Trophoblast cell (in vitro differentiated cells and primary cell): ENCODE data around the gene EPHX1.

Experiments
- DNase-seq, 2 donors: peaks; one replicate each; pipeline ENCODE4 v3.0.0-alpha.2; 2016
- H2AFZ ChIP-seq: 2 replicates; pipeline ENCODE4 v1.6.1; 2013; ENCODE audit warnings: low read length, moderate library complexity, mild to moderate bottlenecking; ENCODE audit not compliant: insufficient read depth, poor library complexity
- H2AK5ac ChIP-seq: 2 replicates; pipeline ENCODE4 v1.6.1; 2013; ENCODE audit warnings: mild to moderate bottlenecking, low read length
- H2BK120ac ChIP-seq: 2 replicates; pipeline ENCODE4 v1.6.1; 2013; ENCODE audit warnings: low read length, mild to moderate bottlenecking, moderate library complexity; ENCODE audit not compliant: insufficient read depth, poor library complexity
- H2BK12ac ChIP-seq: 2 replicates; pipeline ENCODE4 v1.6.1; 2013; ENCODE audit warnings: mild to moderate bottlenecking, low read length, moderate library complexity
- H2BK5ac ChIP-seq: 2 replicates; pipeline ENCODE4 v1.6.1; 2013; ENCODE audit warnings: low read length, low read depth, moderate library complexity, mild to moderate bottlenecking; ENCODE audit not compliant: poor library complexity
- H3K14ac ChIP-seq: 2 replicates; pipeline ENCODE4 v1.6.1; 2013; ENCODE audit warnings: mild to moderate bottlenecking, low read length
- H3K18ac ChIP-seq: 2 replicates; pipeline ENCODE4 v1.6.1; 2013; ENCODE audit warnings: mild to moderate bottlenecking, low read length
- H3K23ac ChIP-seq: 2 replicates; pipeline ENCODE4 v1.6.1; 2013; ENCODE audit warnings: low read length
- H3K27ac ChIP-seq: 2 replicates; pipeline ENCODE4 v1.5.1; 2013; ENCODE audit warnings: low read depth, mild to moderate bottlenecking, inconsistent platforms, low read length, moderate library complexity
- H3K27me3 ChIP-seq: 2 replicates; pipeline ENCODE4 v1.6.1; 2013; ENCODE audit warnings: inconsistent platforms, mild to moderate bottlenecking, low read length, moderate library complexity; ENCODE audit not compliant: insufficient read depth
- H3K36me3 ChIP-seq, 2 experiments: 1 replicate in 1 of 2; 2 replicates in 1 of 2; pipeline ENCODE4 v1.6.1; 2013; ENCODE audit warnings: low read length in 2 of 2, mild to moderate bottlenecking in 2 of 2, moderate library complexity in 1 of 2; ENCODE audit not compliant: insufficient read depth in 2 of 2, control insufficient read depth in 1 of 2
- H3K4ac ChIP-seq: 2 replicates; pipeline ENCODE4 v1.6.1; 2013; ENCODE audit warnings: low read depth, mild to moderate bottlenecking, low read length, moderate library complexity
- H3K4me1 ChIP-seq, 2 experiments: 1 replicate in 1 of 2; 2 replicates in 1 of 2; pipeline ENCODE4 v1.6.1; 2013; ENCODE audit warnings: low read length in 2 of 2, mild to moderate bottlenecking in 2 of 2, moderate library complexity in 1 of 2; ENCODE audit not compliant: insufficient read depth in 2 of 2, control insufficient read depth in 1 of 2
- H3K4me2 ChIP-seq: 2 replicates; pipeline ENCODE4 v1.6.1; 2013; ENCODE audit warnings: inconsistent platforms, mild to moderate bottlenecking, low read length, moderate library complexity
- H3K4me3 ChIP-seq: 2 replicates; pipeline ENCODE4 v1.5.1; 2013; ENCODE audit warnings: mild to moderate bottlenecking, low read depth, low read length, inconsistent platforms
- H3K79me1 ChIP-seq: one replicate; pipeline ENCODE4 v1.6.1; 2013; ENCODE audit warnings: low read length
- H3K79me2 ChIP-seq: 2 replicates; pipeline ENCODE4 v1.6.1; 2013; ENCODE audit warnings: low read length, mild to moderate bottlenecking; ENCODE audit not compliant: control insufficient read depth, insufficient read depth, poor library complexity
- H3K9ac ChIP-seq: 2 replicates; pipeline ENCODE4 v1.6.1; 2013; ENCODE audit warnings: mild to moderate bottlenecking, low read length
- H3K9me3 ChIP-seq: 2 replicates; pipeline ENCODE4 v1.6.1; 2013; ENCODE audit warnings: low read depth, mild to moderate bottlenecking, control low read depth, inconsistent platforms, low read length; ENCODE audit not compliant: insufficient read depth
- H4K12ac ChIP-seq: 2 replicates; pipeline ENCODE4 v1.6.1; 2013; ENCODE audit warnings: low read depth, mild to moderate bottlenecking, low read length, moderate library complexity
- H4K8ac ChIP-seq: 2 replicates; pipeline ENCODE4 v1.6.1; 2013; ENCODE audit warnings: low read depth, mild to moderate bottlenecking, low read length, moderate library complexity
- H4K91ac ChIP-seq: one replicate; pipeline ENCODE4 v1.6.1; 2013; ENCODE audit warnings: low read depth, mild to moderate bottlenecking, low read length, moderate library complexity
- WGBS: extraction: QIAGEN DNeasy Blood & Tissue Kit; methylation state at CpG from one replicate; pipeline ENCODE4 v1.1.7; 2013; ENCODE audit warnings: missing lambda C conversion rate; ENCODE audit not compliant: insufficient read length, insufficient coverage; ENCODE audit errors: extremely low coverage; 5-methylcytosine and 5-hydroxymethylcytosine counted together

Gene EPHX1

GRCh38 chr1:225824533-225824941 lies 14.6 kb downstream of the EPHX1 start:
- no peak overlapping the region for H3K4me2 ChIP-seq
- H3K79me2 ChIP-seq = no peaks in the 10 kb centered on the region
- no peak overlapping the region for H3K9ac ChIP-seq
- H3K36me3 ChIP-seq = peaks cover 0 to 6% of the 10 kb centered on the region in 2 experiments
- H3K4ac ChIP-seq = no peak overlapping the region
- no peak overlapping the region for H2BK5ac ChIP-seq
- no peak overlapping the region for H3K23ac ChIP-seq
- H3K18ac ChIP-seq = no peak overlapping the region
- H2AFZ ChIP-seq = no peak overlapping the region
- no CpG with 5 or more reads among the region's 12 CpGs for WGBS
- H3K79me1 ChIP-seq = no peaks in the 10 kb centered on the region
- DNase-seq = no peak
- H3K9me3 ChIP-seq = peaks cover 1% of the 10 kb centered on the region
- no peak overlapping the region for H3K4me3 ChIP-seq
- H4K91ac ChIP-seq = no peak overlapping the region
- H2BK12ac ChIP-seq = no peak overlapping the region
- no peak overlapping the region for H2AK5ac ChIP-seq
- H3K27me3 ChIP-seq = no peaks in the 10 kb centered on the region
- no peak overlapping the region for H2BK120ac ChIP-seq
- H3K27ac ChIP-seq = no peak overlapping the region
- peaks cover 0 to 2% of the 10 kb centered on the region in 2 experiments for H3K4me1 ChIP-seq
- H3K14ac ChIP-seq = no peak overlapping the region
- H4K8ac ChIP-seq = no peak overlapping the region
- no peak overlapping the region for H4K12ac ChIP-seq

- Histone ChIP-seq H2AK5ac (no peak overlapping the region), H3K36me3 (peaks cover 0 to 6% of the 10 kb centered on the region in 2 experiments), H4K8ac (no peak overlapping the region), H3K79me2 (no peaks in the 10 kb centered on the region), H3K23ac (no peak overlapping the region), H3K9me3 (peaks cover 1% of the 10 kb centered on the region), H3K4ac (no peak overlapping the region), H4K12ac (no peak overlapping the region), H3K9ac (no peak overlapping the region), H3K4me1 (peaks cover 0 to 2% of the 10 kb centered on the region in 2 experiments), H3K79me1 (no peaks in the 10 kb centered on the region), H4K91ac (no peak overlapping the region), H3K27me3 (no peaks in the 10 kb centered on the region), H2BK12ac (no peak overlapping the region), H2BK120ac (no peak overlapping the region), H3K18ac (no peak overlapping the region), H3K4me2 (no peak overlapping the region), H3K14ac (no peak overlapping the region), H3K4me3 (no peak overlapping the region), H2BK5ac (no peak overlapping the region), H2AFZ (no peak overlapping the region), H3K27ac (no peak overlapping the region)
- WGBS = no CpG with 5 or more reads among the region's 6 CpGs
- no peak for DNase-seq
These were observed 15.2 kb downstream of the EPHX1 start for GRCh38 chr1:225825078-225825477.

- no peak overlapping the region for H3K14ac ChIP-seq
- no peak overlapping the region for H4K91ac ChIP-seq
- H2AFZ ChIP-seq = no peak overlapping the region
- H4K12ac ChIP-seq = no peak overlapping the region
- WGBS = no CpG with 5 or more reads among the region's 7 CpGs
- H2BK12ac ChIP-seq = no peak overlapping the region
- H3K27ac ChIP-seq = no peak overlapping the region
- no peak overlapping the region for H3K18ac ChIP-seq
- H3K79me1 ChIP-seq = no peaks in the 10 kb centered on the region
- no peak overlapping the region for H2BK5ac ChIP-seq
- no peak for DNase-seq
- no peaks in the 10 kb centered on the region for H3K79me2 ChIP-seq
- no peak overlapping the region for H3K9ac ChIP-seq
- H3K27me3 ChIP-seq = no peaks in the 10 kb centered on the region
- H2BK120ac ChIP-seq = no peak overlapping the region
- peaks cover 1% of the 10 kb centered on the region for H3K9me3 ChIP-seq
- no peak overlapping the region for H4K8ac ChIP-seq
- no peak overlapping the region for H3K23ac ChIP-seq
- H2AK5ac ChIP-seq = no peak overlapping the region
- no peak overlapping the region for H3K4me2 ChIP-seq
- no peak overlapping the region for H3K4me3 ChIP-seq
- peaks cover 0 to 2% of the 10 kb centered on the region in 2 experiments for H3K4me1 ChIP-seq
- no peak overlapping the region for H3K4ac ChIP-seq
- peaks cover 0 to 6% of the 10 kb centered on the region in 2 experiments for H3K36me3 ChIP-seq
These were observed 15.7 kb downstream of the EPHX1 start for GRCh38 chr1:225825607-225826007.

- no peak overlapping the region for H3K23ac ChIP-seq
- H3K4me2 ChIP-seq = no peak overlapping the region
- H2BK5ac ChIP-seq = no peak overlapping the region
- peaks cover 2 to 10% of the 10 kb centered on the region in 2 experiments for H3K36me3 ChIP-seq
- H2BK12ac ChIP-seq = no peak overlapping the region
- H3K27me3 ChIP-seq = no peaks in the 10 kb centered on the region
- no peaks in the 10 kb centered on the region for H3K79me1 ChIP-seq
- no peak overlapping the region for H3K4ac ChIP-seq
- H2BK120ac ChIP-seq = no peak overlapping the region
- peaks cover 1% of the 10 kb centered on the region for H3K9me3 ChIP-seq
- no peak overlapping the region for H4K12ac ChIP-seq
- H3K4me3 ChIP-seq = no peak overlapping the region
- H2AK5ac ChIP-seq = no peak overlapping the region
- H3K18ac ChIP-seq = no peak overlapping the region
- H4K8ac ChIP-seq = no peak overlapping the region
- no peak overlapping the region for H3K27ac ChIP-seq
- H3K14ac ChIP-seq = no peak overlapping the region
- H4K91ac ChIP-seq = no peak overlapping the region
- WGBS = no CpG with 5 or more reads among the region's 8 CpGs
- DNase-seq = peak; percentile 18 to 52
- peaks cover 0 to 2% of the 10 kb centered on the region in 2 experiments for H3K4me1 ChIP-seq
- no peaks in the 10 kb centered on the region for H3K79me2 ChIP-seq
- no peak overlapping the region for H3K9ac ChIP-seq
- H2AFZ ChIP-seq = no peak overlapping the region
These were observed 17.2 kb downstream of the EPHX1 start for GRCh38 chr1:225827076-225827475.
